HTERT RPE-1 (cell line): ENCODE data around the gene SLC6A3.
"Not testable (repeated sequence)": the region's sequence is repeated elsewhere in the genome, so short reads cannot be mapped to it uniquely, and the experiment has no call there.

Experiments
- in situ Hi-C: fragments of 300-500 bp; cut with MboI; formaldehyde crosslinking; loops from 4 replicates; pipeline ENCODE4 v1.14.3; 2020; ENCODE audit warnings: low sequenced_read_pairs

The SLC6A3 gene

GRCh38 chr5:1465117-1465516, 19.9 kb upstream of the SLC6A3 start:
- in situ Hi-C loops, result no loop called here

GRCh38 chr5:1464511-1464910, 19.3 kb upstream of the SLC6A3 start:
- in situ Hi-C loops, result no loop called here

- in situ Hi-C loops, result no loop called here
Observed at GRCh38 chr5:1464096-1464446, 18.8 kb upstream of the SLC6A3 start.

GRCh38 chr5:1463326-1464095, 18.3 kb upstream of the SLC6A3 start:
- in situ Hi-C loops, result no loop called here

GRCh38 chr5:1462358-1462757, 17.1 kb upstream of the SLC6A3 start:
- in situ Hi-C loops, result no loop called here

- in situ Hi-C loops, result no loop called here
Observed at GRCh38 chr5:1461396-1461795, 16.2 kb upstream of the SLC6A3 start.

- in situ Hi-C loops, result no loop called here
Observed at GRCh38 chr5:1460054-1460682, 14.9 kb upstream of the SLC6A3 start.

GRCh38 chr5:1459435-1459834, 14.2 kb upstream of the SLC6A3 start:
- in situ Hi-C loops, result not testable (repeated sequence)

- in situ Hi-C loops, result not testable (repeated sequence)
Observed at GRCh38 chr5:1456110-1456881, 11.1 kb upstream of the SLC6A3 start.

- in situ Hi-C loops, result no loop called here
Observed at GRCh38 chr5:1453613-1454012, 8.4 kb upstream of the SLC6A3 start.

- in situ Hi-C loops, result no loop called here
Observed at GRCh38 chr5:1449081-1449630, 3.9 kb upstream of the SLC6A3 start.

- in situ Hi-C loops, result no loop called here
Observed at GRCh38 chr5:1448511-1449011, 3.3 kb upstream of the SLC6A3 start.

GRCh38 chr5:1447671-1448361, 2.6 kb upstream of the SLC6A3 start:
- in situ Hi-C loops, result no loop called here

GRCh38 chr5:1446602-1447343, 1.5 kb upstream of the SLC6A3 start:
- in situ Hi-C loops, result no loop called here

GRCh38 chr5:1445689-1446601, 705 bp upstream of the SLC6A3 start:
- in situ Hi-C loops, result no loop called here

GRCh38 chr5:1444361-1445189, 665 bp downstream of the SLC6A3 start:
- in situ Hi-C loops, result no loop called here

- in situ Hi-C loops, result no loop called here
Observed at GRCh38 chr5:1443991-1444360, 1.3 kb downstream of the SLC6A3 start.

- in situ Hi-C loops, result no loop called here
Observed at GRCh38 chr5:1443171-1443570, 2.1 kb downstream of the SLC6A3 start.
